ENCODE measurements around the gene PHC1.
"Not testable (repeated sequence)": the region's sequence is repeated elsewhere in the genome, so short reads cannot be mapped to it uniquely, and the experiment has no call there.

Gene PHC1

GRCh38 chr12:8934080-8934479, 19.8 kb downstream of the PHC1 start:
- peaks cover 69% of the 10 kb centered on the region for H3K36me3 ChIP-seq (ENCODE audit: insufficient read depth, low read length)
- H3K4me2 ChIP-seq (ENCODE audit: insufficient read depth, low read length); DNase-seq; H4K20me1 ChIP-seq (ENCODE audit: insufficient read depth, low read length); H3K4me1 ChIP-seq (ENCODE audit: insufficient read depth, low read length); ATAC-seq (ENCODE audit: insufficient read depth, low read depth); H3K27me3 ChIP-seq (ENCODE audit: insufficient read depth, low read length, poor library complexity); H3K79me2 ChIP-seq (ENCODE audit: insufficient read depth, low read length); H3K9me3 ChIP-seq (ENCODE audit: insufficient read depth, low read length, severe bottlenecking); H3K4me3 ChIP-seq (ENCODE audit: low read depth in 1 of 2, low read length in 2 of 2); H3K9ac ChIP-seq (ENCODE audit: low read depth, low read length); H2AFZ ChIP-seq (ENCODE audit: low read depth, low read length); H3K27ac ChIP-seq (ENCODE audit: low read length): not testable (repeated sequence)

- no peak overlapping the region for H3K9ac ChIP-seq (ENCODE audit: low read depth, low read length)
- H3K27ac ChIP-seq (ENCODE audit: low read length), result no peak overlapping the region
- ATAC-seq (ENCODE audit: insufficient read depth, low read depth) (no peak), DNase-seq (no peak)
- TF ChIP-seq CTCF (IDR thresholded peaks at IDR 0.05; ENCODE audit: borderline replicate concordance, extremely low read depth, low read length, poor library complexity, severe bottlenecking), result no peak
- TF ChIP-seq EZH2 (IDR thresholded peaks at IDR 0.05; ENCODE audit: borderline replicate concordance, low read depth, low read length, severe bottlenecking), result no peak
- H3K27me3 ChIP-seq (ENCODE audit: insufficient read depth, low read length, poor library complexity), result no peaks in the 10 kb centered on the region
- H3K79me2 ChIP-seq (ENCODE audit: insufficient read depth, low read length), result no peaks in the 10 kb centered on the region
- no peaks in the 10 kb centered on the region for H4K20me1 ChIP-seq (ENCODE audit: insufficient read depth, low read length)
- H3K4me1 ChIP-seq (ENCODE audit: insufficient read depth, low read length), result no peaks in the 10 kb centered on the region
- H2AFZ ChIP-seq (ENCODE audit: low read depth, low read length), result no peak overlapping the region
- H3K9me3 ChIP-seq (ENCODE audit: insufficient read depth, low read length, severe bottlenecking), result no peaks in the 10 kb centered on the region
- H3K4me3 ChIP-seq (ENCODE audit: low read depth in 1 of 2, low read length in 2 of 2), result no peak overlapping the region
- peaks cover 60% of the 10 kb centered on the region for H3K36me3 ChIP-seq (ENCODE audit: insufficient read depth, low read length)
- no peak overlapping the region for H3K4me2 ChIP-seq (ENCODE audit: insufficient read depth, low read length)
Measured at GRCh38 chr12:8936735-8937134, 22.4 kb downstream of the PHC1 start.

GRCh38 chr12:8937842-8938442, 23.6 kb downstream of the PHC1 start:
- H3K79me2 ChIP-seq (ENCODE audit: insufficient read depth, low read length); H3K9me3 ChIP-seq (ENCODE audit: insufficient read depth, low read length, severe bottlenecking); H4K20me1 ChIP-seq (ENCODE audit: insufficient read depth, low read length); DNase-seq; H3K27me3 ChIP-seq (ENCODE audit: insufficient read depth, low read length, poor library complexity); H3K4me2 ChIP-seq (ENCODE audit: insufficient read depth, low read length); H3K9ac ChIP-seq (ENCODE audit: low read depth, low read length); H3K27ac ChIP-seq (ENCODE audit: low read length); H2AFZ ChIP-seq (ENCODE audit: low read depth, low read length); H3K4me1 ChIP-seq (ENCODE audit: insufficient read depth, low read length); ATAC-seq (ENCODE audit: insufficient read depth, low read depth); H3K4me3 ChIP-seq (ENCODE audit: low read depth in 1 of 2, low read length in 2 of 2): not testable (repeated sequence)
- peaks cover 65% of the 10 kb centered on the region for H3K36me3 ChIP-seq (ENCODE audit: insufficient read depth, low read length)

- Histone ChIP-seq H3K9me3 (ENCODE audit: insufficient read depth, low read length, severe bottlenecking) (no peaks in the 10 kb centered on the region), H3K27me3 (ENCODE audit: insufficient read depth, low read length, poor library complexity) (no peaks in the 10 kb centered on the region), H3K4me3 (ENCODE audit: low read depth in 1 of 2, low read length in 2 of 2) (no peak overlapping the region), H2AFZ (ENCODE audit: low read depth, low read length) (no peak overlapping the region), H3K9ac (ENCODE audit: low read depth, low read length) (no peak overlapping the region), H3K4me2 (ENCODE audit: insufficient read depth, low read length) (no peak overlapping the region), H3K4me1 (ENCODE audit: insufficient read depth, low read length) (peaks cover 4% of the 10 kb centered on the region), H3K27ac (ENCODE audit: low read length) (no peak overlapping the region), H3K79me2 (ENCODE audit: insufficient read depth, low read length) (peaks cover 23% of the 10 kb centered on the region), H4K20me1 (ENCODE audit: insufficient read depth, low read length) (peaks cover 19% of the 10 kb centered on the region; the same call in 1 of the 2 replicates), H3K36me3 (ENCODE audit: insufficient read depth, low read length) (peaks cover 77% of the 10 kb centered on the region)
- no peak for DNase-seq
- TF ChIP-seq CTCF (IDR thresholded peaks at IDR 0.05; ENCODE audit: borderline replicate concordance, extremely low read depth, low read length, poor library complexity, severe bottlenecking) (no peak), EZH2 (IDR thresholded peaks at IDR 0.05; ENCODE audit: borderline replicate concordance, low read depth, low read length, severe bottlenecking) (no peak)
- no peak for ATAC-seq (ENCODE audit: insufficient read depth, low read depth)
Measured at GRCh38 chr12:8941691-8942478, 27.6 kb downstream of the PHC1 start.

Data from DND-41 (cell line).